ENCODE measurements around the gene COPS6. TPM values are rescaled to one million over a fixed set of nuclear protein-coding genes. Genes with fewer than 3 reads are reported as not detected.

COPS6 gene
- polyA plus RNA-seq, result 160 and 204 TPM in 2 replicates

DNA sequence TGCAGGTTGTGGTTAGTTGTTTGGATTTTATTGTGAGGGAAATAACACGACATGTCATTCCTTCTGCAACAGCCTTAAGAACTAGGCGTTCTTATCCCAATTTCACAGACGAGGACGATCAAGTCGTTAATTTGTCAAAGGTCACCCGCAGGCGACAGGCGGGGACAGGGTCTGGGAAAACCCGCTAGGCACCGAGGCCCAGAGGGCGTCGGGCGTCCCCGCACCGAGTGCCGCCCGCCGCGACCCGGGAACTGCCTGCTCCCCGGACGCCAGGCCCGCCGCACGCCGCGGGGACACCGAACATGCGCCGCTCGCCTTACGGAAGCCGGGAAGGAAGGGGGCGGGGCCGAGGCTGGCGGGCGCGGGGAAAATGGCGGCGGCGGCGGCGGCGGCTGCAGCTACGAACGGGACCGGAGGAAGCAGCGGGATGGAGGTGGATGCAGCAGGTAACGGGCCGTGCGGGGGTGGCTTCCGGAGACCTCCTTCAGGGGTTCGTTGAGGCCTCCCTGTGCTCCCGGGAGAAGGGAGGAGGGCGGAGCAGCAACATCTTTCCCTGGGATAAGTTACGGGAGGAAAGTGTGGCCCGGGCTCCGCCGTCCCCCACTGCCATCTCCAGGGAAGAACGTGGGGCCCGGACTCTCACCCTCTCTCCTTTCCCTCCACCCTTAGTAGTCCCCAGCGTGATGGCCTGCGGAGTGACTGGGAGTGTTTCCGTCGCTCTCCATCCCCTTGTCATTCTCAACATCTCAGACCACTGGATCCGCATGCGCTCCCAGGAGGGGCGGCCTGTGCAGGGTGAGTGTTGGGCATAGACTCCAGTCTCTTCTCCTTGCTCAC, at the start of gene COPS6:
TSS of gene COPS6 (plus strand) at position 349 of the 837 bp plus-strand sequence. CDS start at position 371, 22 bp downstream.

GRCh38 chr7:100049441-100050291, 39.1 kb upstream of the COPS6 start, which contains the start of gene ZSCAN21:
Gene ZSCAN21, plus strand, starts transcription at chr7:100049774. Its CDS starts 7,233 bp downstream, at chr7:100057007.

DNA sequence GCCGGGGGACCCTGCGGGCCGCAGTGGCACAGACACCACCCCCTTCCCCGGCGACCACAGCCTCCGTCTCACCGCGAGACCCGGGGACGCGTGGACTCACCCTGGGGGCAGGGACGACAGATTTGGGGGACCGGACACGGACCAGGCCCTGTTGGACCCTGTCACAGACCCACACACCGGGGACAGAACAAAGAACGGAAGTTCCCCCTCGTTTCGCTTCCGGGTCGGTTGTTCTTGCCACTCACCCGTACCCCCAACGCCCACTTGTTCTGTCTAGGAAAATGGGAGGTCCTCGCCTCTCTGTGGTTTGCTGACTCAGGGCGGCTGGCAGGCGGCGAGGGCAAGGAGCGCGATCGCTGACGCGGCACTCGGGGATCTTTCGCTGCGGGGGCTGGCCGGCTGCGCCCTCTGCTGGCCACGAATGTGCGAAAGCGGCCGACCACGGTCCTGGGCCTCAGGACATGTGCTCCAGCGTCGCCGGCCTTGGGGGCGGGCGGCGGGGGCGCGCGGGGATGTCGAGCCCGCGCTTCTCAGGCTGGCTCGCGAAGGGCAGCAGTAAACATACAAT, 7.2 kb upstream of the COPS6 start, which contains the start of gene ZNF3:
TSS of gene ZNF3 (minus strand) at position 189 of the 568 bp plus-strand sequence. CDS start 4,366 bp downstream, outside the sequence.

DNA sequence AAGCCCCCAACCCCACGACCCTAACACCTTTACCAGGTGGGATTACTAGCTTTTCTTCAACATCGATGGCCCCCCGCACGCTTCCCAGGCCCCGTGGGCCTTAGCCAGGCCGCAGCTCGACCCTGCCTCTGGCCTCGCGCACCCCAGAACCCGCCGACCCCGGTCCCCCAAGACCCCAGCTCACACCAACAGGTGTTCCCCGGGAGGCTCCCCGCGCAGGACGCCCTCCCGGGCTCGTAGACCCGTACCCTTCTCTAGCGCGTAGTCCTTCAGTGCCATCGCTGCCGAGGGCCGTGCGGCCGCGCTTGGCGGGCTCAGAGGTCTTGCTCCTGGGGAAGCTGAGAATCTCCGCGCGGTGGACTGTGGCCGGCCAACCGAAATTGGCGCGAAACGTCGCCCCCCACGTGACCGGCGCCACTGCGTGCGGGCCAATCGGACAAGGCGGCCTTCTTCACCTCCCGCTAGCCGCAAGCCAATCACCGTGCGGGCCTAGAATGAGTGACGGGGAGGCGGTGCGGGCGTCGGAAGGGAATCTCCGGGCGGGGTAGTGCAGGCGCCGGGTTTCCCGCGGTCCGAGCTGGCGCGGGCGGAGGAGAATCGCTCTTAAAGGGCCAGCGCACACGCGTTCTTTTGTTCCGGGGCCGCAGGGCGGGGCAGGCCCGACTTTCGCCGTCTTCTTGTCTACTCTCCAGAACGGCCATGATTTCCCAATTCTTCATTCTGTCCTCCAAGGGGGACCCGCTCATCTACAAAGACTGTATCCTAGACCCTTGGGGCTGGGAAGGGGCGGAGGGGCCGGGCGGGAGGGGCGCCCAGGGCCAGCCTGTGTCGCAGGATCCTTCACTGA, 12.5 kb downstream of the COPS6 start, which contains the start of the genes AP4M1 and MCM7:
TSS of gene AP4M1 (plus strand) at position 628 of the 847 bp plus-strand sequence. CDS start at position 700, 72 bp downstream.
TSS of gene MCM7 (minus strand) at position 382 of the 847 bp plus-strand sequence. CDS start at position 279, 103 bp downstream.

GRCh38 chr7:100119072-100119969, 30.6 kb downstream of the COPS6 start, which contains the start of the genes CNPY4 and TAF6:
Gene CNPY4, plus strand, starts transcription at chr7:100119634. Its CDS starts 111 bp downstream, at chr7:100119745.
Gene TAF6, minus strand, starts transcription at chr7:100119358. Its CDS starts 5,149 bp downstream, at chr7:100114209.

DNA sequence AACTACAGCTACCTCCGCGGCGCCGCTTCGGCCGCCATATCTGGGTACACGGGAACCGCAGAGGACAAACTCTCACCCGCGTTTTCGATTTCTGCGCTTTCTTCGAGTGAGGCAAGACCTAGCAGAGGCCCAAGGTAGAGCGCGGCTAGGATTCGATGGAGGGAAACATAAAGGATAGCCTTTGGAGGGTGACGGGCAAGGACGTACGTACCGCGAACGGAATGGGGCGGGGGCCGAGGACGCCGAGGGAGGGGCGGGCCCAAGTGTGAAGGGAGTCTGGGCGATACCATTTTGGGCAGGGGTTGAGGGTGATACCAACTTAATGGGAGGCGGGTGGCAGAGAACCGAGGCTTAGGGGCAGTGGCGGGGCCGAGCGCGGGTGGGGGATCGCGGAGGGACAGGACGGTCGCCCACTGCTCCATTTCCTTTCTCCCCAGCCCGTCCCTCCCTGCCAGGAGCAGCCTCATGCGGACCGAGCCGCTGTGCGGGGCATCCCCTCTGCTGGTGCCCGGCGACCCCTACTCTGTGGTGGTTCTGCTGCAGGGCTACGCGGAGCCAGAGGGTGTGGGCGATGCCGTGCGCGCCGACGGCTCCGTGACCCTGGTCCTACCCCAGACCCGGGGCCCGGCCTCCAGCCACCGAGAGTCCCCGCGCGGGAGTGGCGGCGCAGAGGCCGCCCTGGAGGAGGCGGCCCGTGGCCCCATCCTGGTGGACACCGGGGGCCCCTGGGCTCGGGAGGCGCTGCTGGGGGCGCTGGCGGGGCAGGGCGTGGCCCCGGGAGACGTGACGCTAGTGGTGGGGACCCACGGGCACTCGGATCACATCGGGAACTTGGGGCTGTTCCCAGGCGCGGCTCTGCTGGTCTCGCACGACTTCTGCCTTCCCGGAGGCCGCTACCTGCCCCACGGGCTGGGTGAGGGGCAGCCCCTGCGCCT, 38.4 kb downstream of the COPS6 start, which contains the start of gene MBLAC1:
TSS of gene MBLAC1 (plus strand) at position 37 of the 935 bp plus-strand sequence. CDS start at position 466, 429 bp downstream.

Other genes starting within 250 kb of the COPS6 start
- gene OR2AE1, start 211.9 kb upstream of the COPS6 start, polyA plus RNA-seq, result not detected in 2 replicates
- gene TRIM4, start 169.4 kb upstream of the COPS6 start, polyA plus RNA-seq, result 3.7 and 6.7 TPM in 2 replicates
- gene GJC3, start 159.3 kb upstream of the COPS6 start, polyA plus RNA-seq, result not detected in 2 replicates
- gene AZGP1, start 112.9 kb upstream of the COPS6 start, polyA plus RNA-seq, result not detected in 2 replicates
- gene ZKSCAN1, start 73.4 kb upstream of the COPS6 start, polyA plus RNA-seq, result 8.3 and 11.2 TPM in 2 replicates
- 1.5 and 3.8 TPM in 2 replicates for gene ZSCAN21, start 39.2 kb upstream of the COPS6 start, polyA plus RNA-seq
- gene ZNF3, start 7.2 kb upstream of the COPS6 start, polyA plus RNA-seq, result 3.4 and 4.4 TPM in 2 replicates
- gene MCM7, start 12.4 kb downstream of the COPS6 start, polyA plus RNA-seq, result 0.59 and 2.2 TPM in 2 replicates
- 1.2 and 1.5 TPM in 2 replicates for gene AP4M1, start 12.7 kb downstream of the COPS6 start, polyA plus RNA-seq
- 1.8 and 3.9 TPM in 2 replicates for gene TAF6, start 30.4 kb downstream of the COPS6 start, polyA plus RNA-seq
- 0.54 and 1.2 TPM in 2 replicates for gene CNPY4, start 30.7 kb downstream of the COPS6 start, polyA plus RNA-seq
- 0.28 TPM in 1 of 2 replicates, not detected in the other for gene MBLAC1, start 38.0 kb downstream of the COPS6 start, polyA plus RNA-seq
- 372 and 417 TPM in 2 replicates for gene LAMTOR4, start 59.9 kb downstream of the COPS6 start, polyA plus RNA-seq
- 0.97 and 4.0 TPM in 2 replicates for gene TRAPPC14, start 69.8 kb downstream of the COPS6 start, polyA plus RNA-seq
- 0.24 and 0.43 TPM in 2 replicates for gene GAL3ST4, start 79.6 kb downstream of the COPS6 start, polyA plus RNA-seq
- not detected in 2 replicates for gene GPC2, start 88.4 kb downstream of the COPS6 start, polyA plus RNA-seq
- gene STAG3, start 88.9 kb downstream of the COPS6 start, polyA plus RNA-seq, result 0.55 and 2.1 TPM in 2 replicates
- not detected in 2 replicates for gene PVRIG, start 131.0 kb downstream of the COPS6 start, polyA plus RNA-seq
- gene SPDYE3, start 218.7 kb downstream of the COPS6 start, polyA plus RNA-seq, result 1.0 and 2.3 TPM in 2 replicates